Measurements from ENCODE around the gene FARP1. TPM values are rescaled to one million over a fixed set of nuclear protein-coding genes. Genes with fewer than 3 reads are reported as not detected.

FARP1 gene
- total and polyA plus RNA-seq, 2 of the 13 experiments (the other 11 are each of a cell fraction or from before 2014, with no cell fraction given): 70.6 to 126 TPM

- TF ChIP-seq THAP9 (CRISPR knock-in tag; IDR thresholded peaks at IDR 0.05; ENCODE audit: borderline replicate concordance) (no peak), ATF5 (CRISPR knock-in tag; IDR thresholded peaks at IDR 0.05; ENCODE audit: low read depth) (no peak), ZNF280B (CRISPR knock-in tag; IDR thresholded peaks at IDR 0.05; ENCODE audit: borderline replicate concordance) (no peak), REPIN1 (CRISPR knock-in tag; IDR thresholded peaks at IDR 0.05; ENCODE audit: borderline replicate concordance, low read depth) (no peak), MED1 (CRISPR knock-in tag; IDR thresholded peaks at IDR 0.05) (peak; percentile 84), THRA (CRISPR knock-in tag; IDR thresholded peaks at IDR 0.05; ENCODE audit: borderline replicate concordance) (no peak), KDM1A (CRISPR knock-in tag; IDR thresholded peaks at IDR 0.05) (no peak), AKAP8 (CRISPR knock-in tag; IDR thresholded peaks at IDR 0.05) (no peak), NR2F2 (IDR thresholded peaks at IDR 0.05; ENCODE audit: borderline replicate concordance, low read depth) (no peak), HES4 (CRISPR knock-in tag; IDR thresholded peaks at IDR 0.05; ENCODE audit: borderline replicate concordance) (no peak), ZHX1 (CRISPR knock-in tag; IDR thresholded peaks at IDR 0.05; ENCODE audit: low read depth) (peak; percentile 19; the same call in 1 of the 2 replicates), PHF5A (CRISPR knock-in tag; IDR thresholded peaks at IDR 0.05; ENCODE audit: low read depth, unreplicated experiment) (peak; percentile 46), SMYD3 (CRISPR knock-in tag; IDR thresholded peaks at IDR 0.05) (no peak), EHMT2 (IDR thresholded peaks at IDR 0.05; ENCODE audit: borderline replicate concordance, low read depth, low read length) (no peak), ZNF530 (CRISPR knock-in tag; IDR thresholded peaks at IDR 0.05; ENCODE audit: low read depth) (no peak), TP53 (CRISPR knock-in tag; conservative IDR thresholded peaks at IDR 0.05) (no peak), ZNF275 (CRISPR knock-in tag; IDR thresholded peaks at IDR 0.05; ENCODE audit: borderline replicate concordance) (no peak), PRPF4 (IDR thresholded peaks at IDR 0.05; ENCODE audit: low read depth, low read length, poor library complexity, severe bottlenecking) (no peak)
Observed at GRCh38 chr13:98246538-98247172, 103.8 kb downstream of the FARP1 start (continued).

All from HepG2 (cell line).